Spleen (tissue), 7 donors: ENCODE data around the gene INO80.

Experiments
- POLR2A ChIP-seq, 3 donors: fragments of 450-650 bp; IDR thresholded peaks; one replicate each; pipeline ENCODE4 v1.5.1; 2017; ENCODE audit warnings: antibody characterized with exemption in 3 of 3, mild to moderate bottlenecking in 1 of 3
- POLR2AphosphoS5 ChIP-seq, 3 donors: sonication (generic); formaldehyde crosslinking; IDR thresholded peaks; one replicate each; pipeline ENCODE4 v1.5.1; 2017; ENCODE audit warnings: antibody characterized with exemption in 3 of 3
- TF ChIP-seq, protein P1 (sequence below), 11 experiments: fragments of 200-600 bp in 7 of 11; fragments of 450-650 bp in 4 of 11; sonication (generic) in 4 of 11; IDR thresholded peaks in 8 of 11; conservative IDR thresholded peaks in 3 of 11; 1 replicate in 7 of 11; 2 replicates in 4 of 11; pipeline versions ENCODE4 v1.4.0 to v1.8.0; 2016 to 2021; ENCODE audit warnings: antibody characterized with exemption in 11 of 11, inconsistent platforms in 4 of 11, mild to moderate bottlenecking in 1 of 11
- donor health status: DM: no; HTN: no; CAD: no; lungs with moderate emphysema.
- donor health status: DM: no; HTN: no; CAD: no.
- donor health status: DM: no; HTN: no; CAD: no.

DNA sequence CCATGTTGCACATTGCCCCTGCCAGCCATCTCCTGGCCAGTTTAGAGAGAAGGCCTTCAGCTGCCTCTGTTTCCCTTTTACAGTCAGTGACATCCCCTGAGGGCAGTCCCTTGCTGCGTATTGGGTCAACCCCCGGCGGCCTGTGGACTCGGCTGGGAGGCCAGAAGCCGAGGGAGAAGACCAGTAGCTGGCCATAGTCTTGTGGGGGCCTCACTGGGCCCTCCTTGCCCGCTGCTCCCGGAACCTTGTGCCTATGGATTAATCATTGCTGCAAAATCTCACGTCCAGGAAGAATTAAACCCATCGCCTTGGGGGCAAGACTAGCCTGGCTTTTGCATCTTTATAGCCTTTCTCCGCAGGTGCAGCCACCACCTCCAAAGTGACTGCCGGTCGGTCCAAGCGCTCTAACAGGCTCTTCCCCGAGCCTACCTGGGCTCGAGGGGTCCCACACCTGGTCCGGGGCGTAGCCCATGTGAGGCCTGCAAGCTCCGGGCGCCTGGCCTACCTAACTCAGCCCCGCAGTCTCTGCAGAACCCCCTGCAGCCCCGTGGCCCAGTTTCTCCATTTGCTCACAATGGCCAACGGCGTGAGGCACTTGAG lies 163.7 kb downstream of the INO80 start:
- TF ChIP-seq, protein P1, sequence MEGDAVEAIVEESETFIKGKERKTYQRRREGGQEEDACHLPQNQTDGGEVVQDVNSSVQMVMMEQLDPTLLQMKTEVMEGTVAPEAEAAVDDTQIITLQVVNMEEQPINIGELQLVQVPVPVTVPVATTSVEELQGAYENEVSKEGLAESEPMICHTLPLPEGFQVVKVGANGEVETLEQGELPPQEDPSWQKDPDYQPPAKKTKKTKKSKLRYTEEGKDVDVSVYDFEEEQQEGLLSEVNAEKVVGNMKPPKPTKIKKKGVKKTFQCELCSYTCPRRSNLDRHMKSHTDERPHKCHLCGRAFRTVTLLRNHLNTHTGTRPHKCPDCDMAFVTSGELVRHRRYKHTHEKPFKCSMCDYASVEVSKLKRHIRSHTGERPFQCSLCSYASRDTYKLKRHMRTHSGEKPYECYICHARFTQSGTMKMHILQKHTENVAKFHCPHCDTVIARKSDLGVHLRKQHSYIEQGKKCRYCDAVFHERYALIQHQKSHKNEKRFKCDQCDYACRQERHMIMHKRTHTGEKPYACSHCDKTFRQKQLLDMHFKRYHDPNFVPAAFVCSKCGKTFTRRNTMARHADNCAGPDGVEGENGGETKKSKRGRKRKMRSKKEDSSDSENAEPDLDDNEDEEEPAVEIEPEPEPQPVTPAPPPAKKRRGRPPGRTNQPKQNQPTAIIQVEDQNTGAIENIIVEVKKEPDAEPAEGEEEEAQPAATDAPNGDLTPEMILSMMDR (IDR thresholded peaks at IDR 0.05 in 8 of 11, conservative IDR thresholded peaks at IDR 0.05 in 3 of 11) = no peak
- TF ChIP-seq POLR2A (IDR thresholded peaks at IDR 0.05) = no peak
- no peak for TF ChIP-seq POLR2AphosphoS5 (IDR thresholded peaks at IDR 0.05)
